Bronchial epithelial cell (primary cell): ENCODE measurements around the gene PRAMEF12. TPM values are rescaled to one million over a fixed set of nuclear protein-coding genes. Genes with fewer than 3 reads are reported as not detected.

Experiments used
- DNase-seq: peaks from one replicate; pipeline ENCODE4 v3.0.0-alpha.2; 2010; ENCODE audit warnings: low read depth
- FAIRE-seq: peaks from 2 replicates; lab custom pipeline; 2011; peaks lifted over from hg19 to GRCh38; lab: Jason Lieb, UNC
- H3K27me3 ChIP-seq: 2 replicates; pipeline ENCODE4 v1.5.1; 2011; ENCODE audit warnings: low read length; ENCODE audit not compliant: control insufficient read depth, insufficient read depth
- H3K36me3 ChIP-seq: 2 replicates; pipeline ENCODE4 v1.5.1; 2011; ENCODE audit warnings: low read length; ENCODE audit not compliant: control insufficient read depth, insufficient read depth
- H3K4me3 ChIP-seq: 2 replicates; pipeline ENCODE4 v1.5.1; 2011; ENCODE audit warnings: mild to moderate bottlenecking, low read depth, low read length, control low read depth
- total RNA-seq: library from RNA; depleted of rRNA; stranded (reverse); fragments of >200 nt; gene quantifications from 2 replicates; pipeline ENCODE4 v1.2.1, GENCODE V29; 2014
- TF ChIP-seq, protein P1 (sequence below): IDR thresholded peaks from 2 replicates; pipeline ENCODE4 v1.5.1; 2011; ENCODE audit warnings: mild to moderate bottlenecking, moderate library complexity, low read length, control low read depth, inconsistent platforms; ENCODE audit not compliant: insufficient read depth, severe bottlenecking

Gene PRAMEF12
- total RNA-seq, 1 donor from 2014 or later: not detected

DNA sequence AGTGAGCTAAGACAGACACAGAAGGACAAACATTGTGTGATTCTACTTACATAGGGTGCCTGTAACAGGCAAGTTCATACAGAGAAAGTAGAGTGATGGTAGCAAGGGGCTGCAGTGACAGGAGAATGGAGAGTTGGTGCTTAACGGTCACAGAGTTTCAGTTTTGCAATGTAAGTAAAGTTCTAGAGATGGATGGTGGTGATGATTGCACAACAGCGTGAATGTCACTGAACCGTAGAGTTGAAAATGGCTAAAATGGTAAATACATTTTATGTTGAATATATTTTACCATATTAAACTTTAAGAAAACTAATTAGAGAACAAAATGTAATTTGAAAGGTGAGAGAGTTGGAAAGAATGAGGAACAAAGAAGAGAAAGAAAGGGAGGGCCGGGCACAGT is 18.8 kb upstream of the PRAMEF12 start:
- FAIRE-seq (no peak), DNase-seq (no peak)
- Histone ChIP-seq H3K27me3 (no peaks in the 10 kb centered on the region), H3K36me3 (no peaks in the 10 kb centered on the region), H3K4me3 (no peak overlapping the region)
- TF ChIP-seq, protein P1, sequence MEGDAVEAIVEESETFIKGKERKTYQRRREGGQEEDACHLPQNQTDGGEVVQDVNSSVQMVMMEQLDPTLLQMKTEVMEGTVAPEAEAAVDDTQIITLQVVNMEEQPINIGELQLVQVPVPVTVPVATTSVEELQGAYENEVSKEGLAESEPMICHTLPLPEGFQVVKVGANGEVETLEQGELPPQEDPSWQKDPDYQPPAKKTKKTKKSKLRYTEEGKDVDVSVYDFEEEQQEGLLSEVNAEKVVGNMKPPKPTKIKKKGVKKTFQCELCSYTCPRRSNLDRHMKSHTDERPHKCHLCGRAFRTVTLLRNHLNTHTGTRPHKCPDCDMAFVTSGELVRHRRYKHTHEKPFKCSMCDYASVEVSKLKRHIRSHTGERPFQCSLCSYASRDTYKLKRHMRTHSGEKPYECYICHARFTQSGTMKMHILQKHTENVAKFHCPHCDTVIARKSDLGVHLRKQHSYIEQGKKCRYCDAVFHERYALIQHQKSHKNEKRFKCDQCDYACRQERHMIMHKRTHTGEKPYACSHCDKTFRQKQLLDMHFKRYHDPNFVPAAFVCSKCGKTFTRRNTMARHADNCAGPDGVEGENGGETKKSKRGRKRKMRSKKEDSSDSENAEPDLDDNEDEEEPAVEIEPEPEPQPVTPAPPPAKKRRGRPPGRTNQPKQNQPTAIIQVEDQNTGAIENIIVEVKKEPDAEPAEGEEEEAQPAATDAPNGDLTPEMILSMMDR: no peak

- no peak for DNase-seq
- Histone ChIP-seq H3K27me3 (no peaks in the 10 kb centered on the region), H3K4me3 (no peak overlapping the region), H3K36me3 (no peaks in the 10 kb centered on the region)
- TF ChIP-seq, protein P1: no peak
- no peak for FAIRE-seq
Measured at GRCh38 chr1:12756273-12756672, 17.3 kb upstream of the PRAMEF12 start.

DNA sequence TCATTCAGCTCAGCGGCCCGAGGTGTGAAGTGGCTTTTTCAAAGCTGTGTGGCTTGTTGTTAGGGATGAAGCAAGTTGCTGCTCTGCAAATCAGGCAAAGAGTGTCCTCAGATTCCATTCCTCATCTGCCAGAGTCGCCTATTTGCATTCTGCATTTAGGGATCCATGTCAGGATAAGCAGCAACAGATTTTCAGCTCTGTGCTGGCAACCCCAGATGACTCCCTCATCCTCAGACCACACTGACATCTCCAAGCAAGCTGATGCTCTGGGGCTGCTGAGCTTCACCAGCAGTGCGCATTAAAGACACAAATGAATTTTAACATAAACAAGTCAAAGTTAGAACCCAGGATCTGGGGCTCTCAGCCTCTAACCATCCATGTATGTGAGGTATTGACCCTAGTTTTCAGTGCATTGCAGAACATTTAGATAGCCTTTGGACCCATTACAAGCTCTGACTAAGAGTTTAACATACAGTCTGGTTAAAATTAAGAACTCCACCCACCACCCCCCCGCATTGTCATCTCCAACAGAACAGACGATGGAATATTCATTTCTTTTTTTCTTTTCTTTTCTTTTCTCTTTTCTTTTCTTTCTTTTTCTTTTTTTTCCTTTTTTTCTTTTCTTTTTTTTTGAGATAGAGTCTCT is 16.6 kb upstream of the PRAMEF12 start:
- DNase-seq (no peak), FAIRE-seq (no peak)
- H3K27me3 ChIP-seq: no peaks in the 10 kb centered on the region
- H3K36me3 ChIP-seq: no peaks in the 10 kb centered on the region
- H3K4me3 ChIP-seq: no peak overlapping the region
- TF ChIP-seq, protein P1: no peak

DNA sequence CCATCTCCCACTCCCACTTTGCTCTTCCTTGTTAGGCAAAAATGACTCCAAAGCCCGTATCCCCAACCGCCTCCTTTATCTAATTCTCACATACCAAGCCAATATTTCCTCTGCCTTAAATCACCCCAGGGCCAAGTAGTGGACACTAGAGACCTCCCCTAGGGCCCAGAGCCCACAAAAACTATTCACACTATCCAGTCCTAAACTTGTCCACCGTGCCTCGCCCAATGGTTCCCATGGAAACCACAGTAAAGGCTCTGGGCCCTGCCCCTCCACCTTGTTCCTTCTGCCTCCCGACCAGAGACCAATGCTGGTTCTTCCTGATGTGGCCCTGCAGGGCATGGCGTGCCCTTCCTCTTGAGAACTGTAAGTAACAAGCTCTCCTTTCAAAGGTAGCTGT is 15.7 kb upstream of the PRAMEF12 start:
- H3K27me3 ChIP-seq: no peaks in the 10 kb centered on the region
- FAIRE-seq (no peak), DNase-seq (no peak)
- H3K4me3 ChIP-seq: no peak overlapping the region
- H3K36me3 ChIP-seq: no peaks in the 10 kb centered on the region
- TF ChIP-seq, protein P1: no peak

DNA sequence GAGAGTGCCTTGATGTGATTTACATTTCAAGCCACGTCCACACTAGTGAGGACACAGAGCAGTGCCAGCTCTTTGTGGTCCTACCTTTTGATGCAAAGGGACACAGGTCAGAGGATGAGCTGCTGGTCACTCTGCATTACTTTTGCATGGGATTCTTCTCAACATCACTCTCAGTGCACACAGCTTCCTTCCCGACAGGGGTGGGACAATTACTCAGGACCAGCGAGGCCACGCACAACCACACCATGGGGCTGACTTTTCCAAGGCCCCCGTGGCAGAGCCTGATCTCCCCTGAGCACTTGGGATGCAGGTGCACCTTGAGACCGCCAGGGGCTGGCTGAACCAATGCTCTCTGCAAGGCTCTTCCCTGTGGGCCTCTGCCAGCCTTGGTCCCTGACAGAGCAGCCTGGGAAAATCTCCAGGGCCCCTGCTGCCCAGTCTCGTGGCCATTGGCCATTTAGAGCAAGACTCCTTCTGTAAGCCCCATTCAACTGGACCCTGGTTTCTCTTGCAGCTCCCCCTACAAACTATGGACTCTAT is 13.2 kb upstream of the PRAMEF12 start:
- Histone ChIP-seq H3K27me3 (no peaks in the 10 kb centered on the region), H3K4me3 (no peak overlapping the region), H3K36me3 (no peaks in the 10 kb centered on the region)
- DNase-seq (no peak), FAIRE-seq (peak; percentile 68)
- TF ChIP-seq, protein P1: no peak
